Gastrocnemius medialis (tissue), 4 donors: ENCODE measurements around the gene ARHGAP23.

Experiments
- POLR2A ChIP-seq, 2 donors: fragments of 450-650 bp; IDR thresholded peaks; one replicate each; pipeline ENCODE4 v1.6.1; 2017; ENCODE audit warnings: antibody characterized with exemption in 2 of 2, mild to moderate bottlenecking in 2 of 2, moderate library complexity in 2 of 2
- TF ChIP-seq, protein P1 (sequence below), 5 experiments: fragments of 450-650 bp in 3 of 5; fragments of 200-600 bp in 2 of 5; sonication (generic) in 2 of 5; IDR thresholded peaks in 4 of 5; conservative IDR thresholded peaks in 1 of 5; 1 replicate in 4 of 5; 2 replicates in 1 of 5; pipeline ENCODE4 v1.5.1; 2016 to 2019; ENCODE audit warnings: antibody characterized with exemption in 5 of 5, mild to moderate bottlenecking in 3 of 5, moderate library complexity in 3 of 5

DNA sequence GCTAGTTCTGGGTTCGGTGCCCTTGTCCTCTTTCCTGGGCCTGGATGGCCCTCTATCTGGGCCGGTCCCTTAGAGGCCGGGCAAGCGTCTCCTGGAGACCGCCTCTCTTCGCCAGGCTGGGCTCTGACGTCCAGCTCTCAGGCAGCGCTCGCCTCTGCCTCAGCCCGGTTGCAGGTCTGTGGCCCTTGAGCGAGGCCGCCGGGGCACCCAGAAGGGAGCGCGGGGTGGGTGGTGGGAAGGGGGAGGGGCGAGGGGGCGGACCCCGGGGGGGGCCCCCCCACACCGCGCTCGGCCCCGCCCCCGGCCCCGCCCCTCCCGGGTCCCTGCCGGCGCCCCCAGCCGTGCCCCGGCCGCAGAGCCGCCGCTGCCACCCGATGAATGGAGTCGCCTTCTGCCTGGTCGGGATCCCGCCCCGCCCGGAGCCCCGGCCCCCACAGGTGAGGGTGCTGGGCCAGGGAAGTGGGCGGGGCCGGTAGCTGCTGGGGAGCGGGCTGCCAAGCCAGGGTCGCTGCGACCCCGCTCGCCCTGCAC is at the start of gene ARHGAP23:
- TF ChIP-seq, protein P1, sequence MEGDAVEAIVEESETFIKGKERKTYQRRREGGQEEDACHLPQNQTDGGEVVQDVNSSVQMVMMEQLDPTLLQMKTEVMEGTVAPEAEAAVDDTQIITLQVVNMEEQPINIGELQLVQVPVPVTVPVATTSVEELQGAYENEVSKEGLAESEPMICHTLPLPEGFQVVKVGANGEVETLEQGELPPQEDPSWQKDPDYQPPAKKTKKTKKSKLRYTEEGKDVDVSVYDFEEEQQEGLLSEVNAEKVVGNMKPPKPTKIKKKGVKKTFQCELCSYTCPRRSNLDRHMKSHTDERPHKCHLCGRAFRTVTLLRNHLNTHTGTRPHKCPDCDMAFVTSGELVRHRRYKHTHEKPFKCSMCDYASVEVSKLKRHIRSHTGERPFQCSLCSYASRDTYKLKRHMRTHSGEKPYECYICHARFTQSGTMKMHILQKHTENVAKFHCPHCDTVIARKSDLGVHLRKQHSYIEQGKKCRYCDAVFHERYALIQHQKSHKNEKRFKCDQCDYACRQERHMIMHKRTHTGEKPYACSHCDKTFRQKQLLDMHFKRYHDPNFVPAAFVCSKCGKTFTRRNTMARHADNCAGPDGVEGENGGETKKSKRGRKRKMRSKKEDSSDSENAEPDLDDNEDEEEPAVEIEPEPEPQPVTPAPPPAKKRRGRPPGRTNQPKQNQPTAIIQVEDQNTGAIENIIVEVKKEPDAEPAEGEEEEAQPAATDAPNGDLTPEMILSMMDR (IDR thresholded peaks at IDR 0.05 in 4 of 5, conservative IDR thresholded peaks at IDR 0.05 in 1 of 5) = no peak
- peak; percentile 34 for TF ChIP-seq POLR2A (IDR thresholded peaks at IDR 0.05)
